Hepatocyte (in vitro differentiated cells): ENCODE results near the gene OR2V2.

Source experiments
- EZH2phosphoT487 ChIP-seq: fragments of 200-600 bp; sonication (generic); IDR thresholded peaks from one replicate; pipeline ENCODE4 v1.6.1; 2018; ENCODE audit warnings: antibody characterized with exemption, mild to moderate bottlenecking, low read depth, moderate library complexity; ENCODE audit not compliant: unreplicated experiment, severe bottlenecking
- TF ChIP-seq, protein P1 (sequence below): fragments of 200-600 bp; sonication (generic); IDR thresholded peaks from 2 replicates; pipeline ENCODE4 v1.5.1; 2016; ENCODE audit warnings: antibody characterized with exemption, mild to moderate bottlenecking; ENCODE audit not compliant: poor library complexity

DNA sequence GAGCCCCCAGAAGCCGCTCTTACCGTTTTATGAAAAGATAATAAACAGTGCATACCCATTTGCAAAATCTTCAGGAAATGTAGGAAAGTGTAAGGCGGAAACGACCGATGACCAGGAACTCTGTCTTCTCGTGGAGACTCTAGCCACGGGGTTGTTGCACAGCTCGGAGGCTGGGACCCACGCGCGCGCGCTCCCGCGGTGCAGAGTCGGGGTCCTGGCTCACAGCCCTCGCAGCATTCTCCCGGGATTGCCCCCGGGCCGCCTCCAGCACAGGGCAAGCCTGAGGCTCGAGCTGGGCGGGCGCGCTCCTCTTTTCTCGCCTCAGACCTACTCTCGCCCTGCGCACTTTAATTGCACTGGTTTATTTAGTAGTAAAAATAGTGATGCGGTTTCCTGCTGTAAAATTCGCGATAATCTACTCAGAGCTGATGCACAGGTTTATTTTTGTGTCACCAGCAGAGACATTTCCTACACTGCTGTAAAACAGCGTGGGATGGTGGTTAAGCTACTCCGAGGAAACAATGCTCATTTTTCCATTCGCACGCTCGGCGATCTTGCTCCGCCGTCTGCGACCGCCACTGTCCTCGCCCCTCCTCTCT, 42.1 kb downstream of the OR2V2 start:
- TF ChIP-seq, protein P1, sequence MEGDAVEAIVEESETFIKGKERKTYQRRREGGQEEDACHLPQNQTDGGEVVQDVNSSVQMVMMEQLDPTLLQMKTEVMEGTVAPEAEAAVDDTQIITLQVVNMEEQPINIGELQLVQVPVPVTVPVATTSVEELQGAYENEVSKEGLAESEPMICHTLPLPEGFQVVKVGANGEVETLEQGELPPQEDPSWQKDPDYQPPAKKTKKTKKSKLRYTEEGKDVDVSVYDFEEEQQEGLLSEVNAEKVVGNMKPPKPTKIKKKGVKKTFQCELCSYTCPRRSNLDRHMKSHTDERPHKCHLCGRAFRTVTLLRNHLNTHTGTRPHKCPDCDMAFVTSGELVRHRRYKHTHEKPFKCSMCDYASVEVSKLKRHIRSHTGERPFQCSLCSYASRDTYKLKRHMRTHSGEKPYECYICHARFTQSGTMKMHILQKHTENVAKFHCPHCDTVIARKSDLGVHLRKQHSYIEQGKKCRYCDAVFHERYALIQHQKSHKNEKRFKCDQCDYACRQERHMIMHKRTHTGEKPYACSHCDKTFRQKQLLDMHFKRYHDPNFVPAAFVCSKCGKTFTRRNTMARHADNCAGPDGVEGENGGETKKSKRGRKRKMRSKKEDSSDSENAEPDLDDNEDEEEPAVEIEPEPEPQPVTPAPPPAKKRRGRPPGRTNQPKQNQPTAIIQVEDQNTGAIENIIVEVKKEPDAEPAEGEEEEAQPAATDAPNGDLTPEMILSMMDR: no peak
- TF ChIP-seq EZH2phosphoT487: no peak
